Measurements from ENCODE around the gene MYOF.
"Not testable (repeated sequence)": the region's sequence is repeated elsewhere in the genome, so short reads cannot be mapped to it uniquely, and the experiment has no call there.

Gene MYOF

DNA sequence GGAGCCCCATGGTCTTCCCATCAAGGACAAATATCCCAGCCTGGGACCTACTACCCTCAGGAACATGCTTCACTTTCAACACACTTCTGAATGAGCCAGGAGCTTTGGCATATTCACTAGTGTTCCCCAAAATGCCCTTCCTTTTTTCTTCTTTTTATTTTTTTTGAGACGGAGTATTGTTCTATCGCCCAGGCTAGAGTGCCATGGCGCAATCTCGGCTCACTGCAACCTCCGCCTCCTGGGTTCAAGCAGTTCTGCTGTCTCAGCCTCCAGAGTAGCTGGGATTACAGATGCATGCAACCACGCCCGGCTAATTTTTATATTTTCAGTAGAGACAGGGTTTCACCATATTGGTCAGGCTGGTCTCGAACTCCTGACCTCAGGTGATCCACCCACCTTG, 63.1 kb downstream of the MYOF start:
- DNase-seq, result not testable (repeated sequence)

DNA sequence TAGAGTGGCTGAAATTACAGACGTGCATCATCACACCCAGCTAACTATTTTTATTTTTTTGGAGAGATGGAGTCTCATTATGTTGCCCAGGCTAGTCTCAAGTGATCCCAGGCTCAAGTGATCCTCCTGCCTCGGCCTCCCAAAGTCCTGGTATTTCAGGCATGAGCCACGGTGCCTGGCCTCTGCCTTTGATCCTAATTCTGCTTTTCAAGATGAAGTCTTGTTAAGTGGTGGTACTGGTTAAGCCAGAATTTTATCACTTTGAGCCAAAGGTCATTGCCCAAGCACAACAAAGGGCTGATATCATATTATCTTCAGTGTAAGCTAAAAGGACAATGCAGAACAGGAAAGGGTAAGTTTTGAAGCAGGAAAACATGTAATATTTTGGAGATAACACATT, 64.2 kb downstream of the MYOF start:
- no peak for DNase-seq

DNA sequence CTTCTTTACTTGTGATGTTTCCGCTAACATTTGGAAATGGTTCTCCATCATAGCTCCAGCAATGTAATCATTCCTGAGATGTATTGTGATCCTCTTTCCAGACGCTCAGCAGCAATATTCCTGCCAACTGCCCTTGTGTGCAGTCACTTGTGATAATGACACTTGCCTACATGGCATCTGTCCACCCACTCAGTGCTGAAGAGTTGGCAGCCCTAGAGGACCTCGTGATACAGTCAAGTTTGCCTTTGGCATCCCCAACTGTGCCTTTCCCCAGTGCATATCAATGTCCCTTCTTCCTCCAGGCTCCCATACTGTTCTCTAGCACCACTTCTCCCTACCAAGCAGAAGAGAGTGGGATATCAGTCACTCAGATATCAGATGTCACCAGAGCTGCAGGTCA, 64.9 kb downstream of the MYOF start:
- no peak for DNase-seq

- DNase-seq, result no peak
Observed at GRCh38 chr10:93416824-93417223, 65.3 kb downstream of the MYOF start.

GRCh38 chr10:93415693-93416092, 66.4 kb downstream of the MYOF start:
- DNase-seq, result no peak

DNA sequence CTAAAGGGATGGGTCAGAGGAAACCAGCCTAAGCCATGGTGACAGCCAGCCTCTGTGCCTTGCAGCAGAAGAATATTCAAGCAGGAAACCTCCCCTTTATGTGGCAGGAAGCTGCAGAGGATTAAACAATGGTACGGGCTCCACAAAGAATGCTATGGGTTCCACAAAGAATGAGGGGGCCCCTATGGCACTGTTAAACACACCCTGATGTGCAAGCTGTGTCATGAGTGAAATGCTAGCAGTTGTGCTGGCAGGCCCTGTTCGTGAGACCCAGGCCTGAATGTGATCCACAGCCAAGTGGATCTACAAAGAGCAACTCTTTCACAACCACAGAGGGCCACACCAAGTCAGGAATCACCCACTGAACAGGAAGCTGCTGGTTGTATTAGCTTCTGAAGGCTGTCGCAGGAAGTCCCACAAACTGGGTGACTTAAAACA, 68.9 kb downstream of the MYOF start:
- peak; percentile 61 for DNase-seq

- DNase-seq, result no peak
Observed at GRCh38 chr10:93412801-93413200, 69.3 kb downstream of the MYOF start.

- DNase-seq, result no peak
Observed at GRCh38 chr10:93410697-93411348, 71.3 kb downstream of the MYOF start.

GRCh38 chr10:93408783-93409182, 73.4 kb downstream of the MYOF start:
- no peak for DNase-seq

DNA sequence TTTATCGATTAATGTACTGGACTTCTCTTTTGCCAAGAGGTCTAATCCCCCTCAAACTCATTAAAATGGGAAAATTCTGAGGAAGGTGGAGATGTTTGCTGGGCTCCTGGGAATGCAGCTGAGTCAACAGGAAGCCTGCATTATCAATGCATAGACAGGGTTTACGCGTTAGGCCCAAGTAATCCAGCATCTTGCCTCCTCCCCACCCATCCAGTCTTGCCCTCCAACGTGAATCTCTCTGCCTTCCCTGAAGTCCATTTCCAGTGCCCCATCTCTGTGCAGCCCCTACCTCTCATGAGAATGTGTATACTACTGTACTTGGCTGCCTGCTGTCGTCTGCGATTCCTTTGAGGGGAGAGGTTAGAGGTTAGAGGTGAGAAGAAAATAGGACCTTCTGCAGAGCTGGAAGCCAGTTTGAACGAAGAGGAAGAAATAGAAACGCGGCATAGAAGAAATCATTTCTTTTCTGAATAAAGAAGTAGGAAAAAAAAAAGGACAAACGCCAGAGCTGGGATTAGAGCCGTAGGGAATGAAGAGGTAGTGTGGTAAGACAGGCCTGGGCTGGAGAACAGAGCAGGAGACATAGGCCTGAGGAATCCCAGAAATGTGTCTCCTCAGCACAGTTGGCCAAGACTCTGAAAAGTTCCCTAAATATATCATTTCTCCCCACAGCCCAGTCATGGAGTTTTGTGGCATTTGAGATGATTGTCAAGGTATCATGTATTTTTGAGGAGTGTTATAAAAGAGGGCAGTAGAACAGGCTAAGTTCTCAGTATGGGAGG, 75.6 kb downstream of the MYOF start:
- DNase-seq, result no peak

DNA sequence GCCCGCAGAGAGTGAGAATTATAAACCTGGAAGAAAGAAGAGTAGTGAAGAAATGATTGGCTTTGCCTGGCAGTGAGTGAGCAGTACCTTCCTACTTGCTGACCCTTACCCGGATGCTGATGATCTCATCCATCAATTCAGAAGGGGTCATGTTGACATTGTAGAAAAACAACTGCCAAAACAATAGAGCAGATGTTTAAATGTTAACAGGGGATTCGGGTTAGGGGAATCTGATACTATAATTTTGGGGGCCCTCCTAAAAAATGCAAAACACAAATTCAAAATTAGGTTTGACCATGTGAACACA, 78.1 kb downstream of the MYOF start:
- DNase-seq, result no peak

- DNase-seq, result no peak
Observed at GRCh38 chr10:93403152-93404047, 78.7 kb downstream of the MYOF start.

DNA sequence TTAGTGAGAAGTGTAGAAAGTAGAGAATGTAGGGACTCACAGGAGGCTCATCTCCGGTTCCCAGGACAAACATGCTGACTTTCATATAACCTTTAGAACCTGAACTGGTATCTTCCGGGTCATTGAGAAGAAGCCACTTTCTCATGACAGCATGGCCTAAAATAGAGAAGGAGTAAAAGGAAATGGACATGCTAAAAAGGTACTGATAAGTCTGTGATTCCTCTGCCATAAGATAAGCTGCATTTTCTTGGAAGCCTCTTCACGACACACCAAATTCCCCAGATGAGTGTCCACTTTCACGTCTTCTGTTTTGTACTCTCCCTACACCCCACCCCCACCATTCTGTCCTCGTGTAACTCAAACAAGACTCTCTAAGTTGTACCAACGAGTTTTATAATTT, 79.9 kb downstream of the MYOF start:
- no peak for DNase-seq

- DNase-seq, result no peak
Observed at GRCh38 chr10:93398528-93398927, 83.6 kb downstream of the MYOF start.

GRCh38 chr10:93397020-93397419, 85.1 kb downstream of the MYOF start:
- DNase-seq, result no peak

GRCh38 chr10:93393211-93393610, 88.9 kb downstream of the MYOF start:
- no peak for DNase-seq

- DNase-seq, result no peak
Observed at GRCh38 chr10:93392121-93392520, 90.0 kb downstream of the MYOF start.

DNA sequence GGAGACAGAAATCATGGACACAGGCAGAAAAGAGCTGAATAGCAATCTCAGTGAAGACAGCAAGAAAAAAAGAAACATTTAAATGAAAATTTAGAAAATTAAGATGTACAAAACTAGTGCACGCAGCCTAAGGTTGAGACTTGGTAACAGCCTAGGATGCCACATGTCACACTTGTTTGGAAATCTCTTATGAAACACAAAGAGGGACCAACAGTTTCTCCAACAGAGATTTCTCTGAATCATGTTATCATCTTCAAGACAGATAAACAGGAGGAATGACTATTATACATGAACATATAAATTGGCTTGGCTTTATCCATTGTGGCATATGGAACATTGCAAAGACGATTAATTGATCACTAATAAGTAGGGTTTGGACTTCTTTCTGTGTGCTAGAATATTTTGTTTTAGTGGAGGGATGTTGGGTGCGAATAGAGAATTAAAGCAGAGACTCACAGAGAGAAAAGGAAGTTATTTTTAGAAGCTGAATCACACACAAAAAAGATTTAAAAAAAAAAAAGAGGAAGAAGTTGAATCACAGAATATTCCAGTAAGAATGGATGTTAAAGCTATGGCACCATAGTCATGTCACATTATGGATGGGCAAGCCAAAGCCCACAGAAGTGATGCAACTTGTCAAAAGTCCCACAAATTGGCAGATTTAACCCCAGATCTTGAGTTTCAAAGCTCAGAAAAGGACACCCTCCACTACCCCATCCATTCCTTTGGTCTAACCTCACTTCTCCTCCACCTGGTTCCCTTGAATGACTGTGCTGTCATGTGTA, 91.6 kb downstream of the MYOF start:
- no peak for DNase-seq

GRCh38 chr10:93386631-93387369, 95.3 kb downstream of the MYOF start:
- DNase-seq, result no peak

DNA sequence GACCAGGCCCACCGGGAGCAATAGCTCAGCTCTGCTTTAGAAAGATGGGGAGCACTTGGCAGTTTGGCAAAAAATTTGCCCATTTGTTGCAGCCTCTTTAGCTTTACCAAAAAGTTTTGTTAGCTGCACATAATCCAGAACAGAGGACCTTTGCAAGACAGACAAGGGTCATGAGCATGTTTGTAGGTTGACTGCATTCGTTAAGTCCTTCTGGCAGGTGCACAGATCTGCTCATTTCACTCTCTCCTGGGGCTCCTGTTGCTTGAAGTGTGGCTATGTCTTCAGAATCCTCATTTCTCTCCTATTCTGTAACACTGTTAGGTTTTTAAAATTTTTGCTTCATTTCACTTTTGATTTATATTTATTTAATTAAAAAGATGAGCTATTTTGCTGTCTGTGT, 96.8 kb downstream of the MYOF start:
- no peak for DNase-seq

DNA sequence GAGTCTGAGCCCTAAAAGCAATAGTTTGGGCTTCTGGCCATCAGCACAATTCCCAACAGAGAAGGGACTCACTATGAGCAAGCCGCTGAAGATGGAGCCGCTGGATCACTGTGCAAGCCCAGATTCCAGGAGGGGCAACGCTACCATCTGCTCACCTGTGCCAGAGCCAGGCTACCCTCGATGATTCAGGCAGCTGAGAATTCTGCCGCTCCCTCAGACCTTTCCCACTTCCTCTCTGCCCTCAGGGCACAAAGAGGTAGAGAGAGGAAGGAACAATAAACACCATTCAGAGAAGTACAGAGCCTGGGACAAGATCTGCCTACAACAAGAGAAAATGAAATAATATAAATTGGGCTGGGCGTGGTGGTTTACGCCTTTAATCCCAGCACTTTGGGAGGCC, 98.1 kb downstream of the MYOF start:
- no peak for DNase-seq

GRCh38 chr10:93383562-93383981, 98.6 kb downstream of the MYOF start:
- no peak for DNase-seq
